GOT3 (cell line): ENCODE measurements around the gene C2orf92.
"Not testable (repeated sequence)": the region's sequence is repeated elsewhere in the genome, so short reads cannot be mapped to it uniquely, and the experiment has no call there.

Experiments used
- DNase-seq: peaks from one replicate; lab custom pipeline; 2025; ENCODE audit warnings: mixed read lengths; lab: John Stamatoyannopoulos, UW

The C2orf92 gene

GRCh38 chr2:97669448-97669847 lies at the start of gene C2orf92:
TSS of gene C2orf92 (plus strand) at chr2:97669713. CDS start at chr2:97669789, 76 bp downstream.
- no peak for DNase-seq

- not testable (repeated sequence) for DNase-seq
These were observed 49.0 kb upstream of the C2orf92 start for GRCh38 chr2:97620492-97620891.

- not testable (repeated sequence) for DNase-seq
These were observed 46.5 kb upstream of the C2orf92 start for GRCh38 chr2:97622976-97623375.

- not testable (repeated sequence) for DNase-seq
These were observed 44.0 kb upstream of the C2orf92 start for GRCh38 chr2:97625354-97626048.

- not testable (repeated sequence) for DNase-seq
These were observed 43.5 kb upstream of the C2orf92 start for GRCh38 chr2:97626049-97626430.

- no peak for DNase-seq
These were observed 25.3 kb upstream of the C2orf92 start for GRCh38 chr2:97644023-97644717.

- DNase-seq = no peak
These were observed 24.3 kb upstream of the C2orf92 start for GRCh38 chr2:97645112-97645694.

- peak; percentile 94 for DNase-seq
These were observed 23.6 kb upstream of the C2orf92 start, which contains the start of gene COX5B for GRCh38 chr2:97645695-97646629. TSS of gene COX5B (plus strand) at chr2:97646062. CDS start at chr2:97646087, 25 bp downstream.

- DNase-seq = no peak
These were observed 22.5 kb upstream of the C2orf92 start for GRCh38 chr2:97646977-97647376.

- DNase-seq = no peak
These were observed 18.4 kb upstream of the C2orf92 start for GRCh38 chr2:97651114-97651513.

GRCh38 chr2:97653473-97653872 lies 16.0 kb upstream of the C2orf92 start:
- DNase-seq = no peak

GRCh38 chr2:97653874-97654273 lies 15.6 kb upstream of the C2orf92 start:
- DNase-seq = no peak

- DNase-seq = no peak
These were observed 15.2 kb upstream of the C2orf92 start for GRCh38 chr2:97654309-97654708.

GRCh38 chr2:97654791-97655190 lies 14.7 kb upstream of the C2orf92 start:
- DNase-seq = no peak

GRCh38 chr2:97656129-97656755 lies 13.3 kb upstream of the C2orf92 start:
- no peak for DNase-seq

- no peak for DNase-seq
These were observed 12.5 kb upstream of the C2orf92 start for GRCh38 chr2:97656905-97657587.

GRCh38 chr2:97657986-97658690 lies 11.4 kb upstream of the C2orf92 start:
- DNase-seq = no peak

- no peak for DNase-seq
These were observed 10.8 kb upstream of the C2orf92 start for GRCh38 chr2:97658691-97659157.

GRCh38 chr2:97659256-97660043 lies 10.1 kb upstream of the C2orf92 start:
- no peak for DNase-seq
